Ectodermal cell (in vitro differentiated cells): ENCODE data around the gene AMOTL1.

Experiments used
- H3K27ac ChIP-seq: 2 replicates; pipeline ENCODE4 v1.7.0; 2013; ENCODE audit warnings: mild to moderate bottlenecking, low read depth, low read length; ENCODE audit not compliant: insufficient read depth, poor library complexity, severe bottlenecking
- H3K27me3 ChIP-seq: 2 replicates; pipeline ENCODE4 v1.7.0; 2013; ENCODE audit warnings: mild to moderate bottlenecking, low read length; ENCODE audit not compliant: insufficient read depth, control insufficient read depth, poor library complexity, severe bottlenecking
- H3K36me3 ChIP-seq: one replicate; pipeline ENCODE4 v1.7.0; 2013; ENCODE audit warnings: low read length; ENCODE audit not compliant: control insufficient read depth, insufficient read depth
- H3K4me1 ChIP-seq: one replicate; pipeline ENCODE4 v1.7.0; 2013; ENCODE audit warnings: low read length; ENCODE audit not compliant: control insufficient read depth, insufficient read depth
- H3K4me3 ChIP-seq: 2 replicates; pipeline ENCODE4 v1.7.0; 2013; ENCODE audit warnings: low read depth, low read length, control low read depth; ENCODE audit not compliant: insufficient read depth
- H3K9me3 ChIP-seq: 2 replicates; pipeline ENCODE4 v1.7.0; 2013; ENCODE audit warnings: mild to moderate bottlenecking, low read length, moderate library complexity; ENCODE audit not compliant: control insufficient read depth
- WGBS, 2 experiments: methylation state at CpG; one replicate each; pipeline ENCODE4 v1.1.7; 2013; ENCODE audit warnings: missing lambda C conversion rate in 2 of 2; 5-methylcytosine and 5-hydroxymethylcytosine counted together

The AMOTL1 gene

GRCh38 chr11:94831529-94831928 is 63.4 kb downstream of the AMOTL1 start:
- 87 to 92% methylated on average over 2 to 3 of the region's 3 CpGs for WGBS, 2 experiments
- no peaks in the 10 kb centered on the region for H3K27me3 ChIP-seq
- no peaks in the 10 kb centered on the region for H3K4me1 ChIP-seq
- no peak overlapping the region for H3K4me3 ChIP-seq
- no peaks in the 10 kb centered on the region for H3K9me3 ChIP-seq
- H3K36me3 ChIP-seq = peaks cover 27% of the 10 kb centered on the region
- H3K27ac ChIP-seq = no peak overlapping the region

DNA sequence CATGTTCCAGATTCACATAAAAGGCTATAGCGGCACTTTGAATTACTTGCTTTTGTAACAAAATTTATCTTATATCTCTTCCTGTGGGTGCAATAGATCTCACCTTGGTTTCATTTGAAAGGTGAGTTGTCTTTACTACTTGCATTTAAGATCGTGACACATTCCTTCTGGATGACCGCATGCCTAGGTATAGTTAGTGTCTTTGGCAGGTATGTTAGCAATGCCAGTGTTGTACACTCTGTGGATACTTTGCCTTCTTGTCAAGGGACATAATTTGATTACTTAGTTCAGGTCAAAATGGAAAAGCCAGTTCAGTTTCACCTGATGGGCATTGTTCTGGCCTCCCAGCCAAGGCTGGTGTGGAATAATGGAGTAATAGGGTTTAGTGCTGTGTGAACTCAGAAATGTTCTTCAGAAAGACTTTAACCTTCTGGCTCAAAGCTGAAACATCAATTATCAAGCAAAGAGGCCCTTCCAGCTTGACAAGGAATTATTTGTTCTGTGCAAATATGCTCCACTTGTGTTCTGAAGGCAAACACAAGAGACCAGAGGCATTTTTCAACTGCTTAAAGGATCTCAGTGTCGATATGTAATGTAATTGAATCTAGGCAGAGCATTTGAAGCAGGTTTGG is 64.6 kb downstream of the AMOTL1 start:
- Histone ChIP-seq H3K4me1 (no peaks in the 10 kb centered on the region), H3K36me3 (peaks cover 24% of the 10 kb centered on the region), H3K27me3 (no peaks in the 10 kb centered on the region), H3K27ac (no peak overlapping the region), H3K4me3 (no peak overlapping the region), H3K9me3 (no peaks in the 10 kb centered on the region)
- WGBS, 2 experiments = 93 to 98% methylated on average over 4 of the region's 4 CpGs

GRCh38 chr11:94834911-94835593 is 66.9 kb downstream of the AMOTL1 start:
- no peak overlapping the region for H3K27ac ChIP-seq
- H3K27me3 ChIP-seq = no peaks in the 10 kb centered on the region
- peaks cover 15% of the 10 kb centered on the region for H3K36me3 ChIP-seq
- 94 to 95% methylated on average over 4 of the region's 4 CpGs for WGBS, 2 experiments
- H3K9me3 ChIP-seq = no peaks in the 10 kb centered on the region
- no peaks in the 10 kb centered on the region for H3K4me1 ChIP-seq
- no peak overlapping the region for H3K4me3 ChIP-seq

DNA sequence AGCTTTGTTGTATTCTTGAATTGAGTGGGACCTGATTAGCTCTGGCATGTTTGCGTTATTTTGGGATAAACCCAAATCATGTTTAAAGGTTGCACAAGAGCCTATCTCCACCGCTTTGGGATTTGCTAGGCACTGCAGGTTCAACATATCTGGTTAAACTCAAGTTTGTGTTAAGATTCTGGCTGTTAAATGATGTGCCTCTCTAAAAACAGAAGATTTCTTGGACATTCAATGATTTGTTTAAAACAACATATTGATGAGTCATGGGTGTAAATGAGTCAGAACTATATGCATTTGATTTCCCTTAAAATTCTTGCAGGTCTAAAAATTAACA is 67.4 kb downstream of the AMOTL1 start:
- Histone ChIP-seq H3K27ac (no peak overlapping the region), H3K27me3 (no peaks in the 10 kb centered on the region), H3K4me3 (no peak overlapping the region), H3K36me3 (peaks cover 15% of the 10 kb centered on the region), H3K4me1 (no peaks in the 10 kb centered on the region), H3K9me3 (no peaks in the 10 kb centered on the region)
- WGBS, 2 experiments = 97 to 98% methylated on average over 2 of the region's 2 CpGs

- 91 to 97% methylated on average over 2 of the region's 2 CpGs for WGBS, 2 experiments
- H3K36me3 ChIP-seq = peaks cover 11% of the 10 kb centered on the region
- no peaks in the 10 kb centered on the region for H3K9me3 ChIP-seq
- H3K4me3 ChIP-seq = no peak overlapping the region
- H3K27me3 ChIP-seq = no peaks in the 10 kb centered on the region
- no peak overlapping the region for H3K27ac ChIP-seq
- H3K4me1 ChIP-seq = no peaks in the 10 kb centered on the region
These were observed 69.2 kb downstream of the AMOTL1 start for GRCh38 chr11:94837317-94837716.

GRCh38 chr11:94838027-94838731 is 70.0 kb downstream of the AMOTL1 start:
- 95 to 100% methylated on average over 1 to 2 of the region's 2 CpGs for WGBS, 2 experiments
- H3K27ac ChIP-seq = no peak overlapping the region
- no peaks in the 10 kb centered on the region for H3K4me1 ChIP-seq
- no peak overlapping the region for H3K4me3 ChIP-seq
- no peaks in the 10 kb centered on the region for H3K27me3 ChIP-seq
- no peaks in the 10 kb centered on the region for H3K9me3 ChIP-seq
- H3K36me3 ChIP-seq = peaks cover 6% of the 10 kb centered on the region

DNA sequence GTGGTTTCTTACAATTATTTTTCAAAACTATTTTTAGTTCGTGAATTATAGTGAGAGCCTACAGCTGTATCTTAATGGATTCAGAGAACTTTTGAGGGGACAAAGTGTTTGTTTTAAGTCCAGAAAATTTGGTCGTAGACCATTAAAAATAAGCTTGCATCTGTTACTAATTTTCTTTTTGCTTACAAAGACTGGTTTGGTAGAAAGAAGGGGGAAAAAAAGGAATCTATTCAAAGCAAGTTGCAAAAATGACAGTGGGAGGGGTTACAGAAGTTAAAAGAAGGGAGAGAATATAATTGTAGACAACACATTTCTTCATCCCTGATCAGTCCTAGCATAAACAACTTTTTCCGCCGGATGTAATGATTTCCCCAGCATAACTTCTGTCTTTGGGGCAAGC is 72.1 kb downstream of the AMOTL1 start:
- no peaks in the 10 kb centered on the region for H3K36me3 ChIP-seq
- no peaks in the 10 kb centered on the region for H3K27me3 ChIP-seq
- 93 to 100% methylated on average over 4 of the region's 4 CpGs for WGBS, 2 experiments
- H3K4me3 ChIP-seq = no peak overlapping the region
- no peaks in the 10 kb centered on the region for H3K9me3 ChIP-seq
- no peak overlapping the region for H3K27ac ChIP-seq
- no peaks in the 10 kb centered on the region for H3K4me1 ChIP-seq

- no peaks in the 10 kb centered on the region for H3K36me3 ChIP-seq
- no peaks in the 10 kb centered on the region for H3K4me1 ChIP-seq
- H3K9me3 ChIP-seq = no peaks in the 10 kb centered on the region
- H3K27ac ChIP-seq = no peak overlapping the region
- H3K4me3 ChIP-seq = no peak overlapping the region
- no peaks in the 10 kb centered on the region for H3K27me3 ChIP-seq
These were observed 75.9 kb downstream of the AMOTL1 start for GRCh38 chr11:94844031-94844430.

- no peaks in the 10 kb centered on the region for H3K9me3 ChIP-seq
- no peak overlapping the region for H3K27ac ChIP-seq
- no peaks in the 10 kb centered on the region for H3K27me3 ChIP-seq
- 91 to 97% methylated on average over 3 of the region's 3 CpGs for WGBS, 2 experiments
- H3K36me3 ChIP-seq = peaks cover 6% of the 10 kb centered on the region
- no peaks in the 10 kb centered on the region for H3K4me1 ChIP-seq
- H3K4me3 ChIP-seq = no peak overlapping the region
These were observed 77.5 kb downstream of the AMOTL1 start for GRCh38 chr11:94845622-94846021.

- no peaks in the 10 kb centered on the region for H3K9me3 ChIP-seq
- H3K4me1 ChIP-seq = no peaks in the 10 kb centered on the region
- H3K36me3 ChIP-seq = peaks cover 26% of the 10 kb centered on the region
- H3K27ac ChIP-seq = no peak overlapping the region
- 94% methylated on average over 9 of the region's 9 CpGs for WGBS, 2 experiments
- H3K27me3 ChIP-seq = no peaks in the 10 kb centered on the region
- H3K4me3 ChIP-seq = no peak overlapping the region
These were observed 81.7 kb downstream of the AMOTL1 start for GRCh38 chr11:94849839-94850238.
